A549 (cell line): ENCODE data around the gene ERFE. TPM values are rescaled to one million over a fixed set of nuclear protein-coding genes. Genes with fewer than 3 reads are reported as not detected.

ENCODE experiments used
- ATAC-seq, 2 experiments: fragments of 200-7000 bp in 1 of 2; fragments of >200 bp in 1 of 2; cut with Nextera tagmentation in 1 of 2; cut with Tn5 transposase in 1 of 2; 3 replicates each; pipeline versions ENCODE4 v1.8.0 to v1.9.1; 2018 to 2020; ENCODE audit warnings: mild to moderate bottlenecking in 1 of 2, moderate library complexity in 1 of 2
- CTCF ChIA-PET: fragments of 300-600 bp; sonication (Branson Sonifier 250); formaldehyde crosslinking; extraction: SDS; loops from one replicate; lab custom pipeline; 2021; ENCODE audit warnings: antibody characterized with exemption, inconsistent platforms; lab: Yijun Ruan, JAX
- POLR2A ChIA-PET: fragments of 350-600 bp; formaldehyde crosslinking; extraction: SDS; loops from one replicate; lab custom pipeline; 2021; ENCODE audit warnings: antibody characterized with exemption, inconsistent platforms; lab: Yijun Ruan, JAX
- DNase-seq, 2 experiments: peaks; one replicate each; pipeline versions ENCODE4 v3.0.0 to v3.0.0-alpha.2; 2011 to 2016; ENCODE audit warnings: low read depth in 1 of 2, low spot score in 1 of 2
- FAIRE-seq: peaks from 2 replicates; lab custom pipeline; 2011; peaks lifted over from hg19 to GRCh38; lab: Jason Lieb, UNC
- H3K27ac ChIP-seq, 2 experiments: fragments of >200 bp; sonication (Bioruptor Twin); formaldehyde crosslinking; 3 replicates each; pipeline ENCODE4 v1.5.1; 2016 to 2017
- H3K4me1 ChIP-seq: fragments of >200 bp; sonication (Bioruptor Twin); formaldehyde crosslinking; 3 replicates; pipeline ENCODE4 v1.6.1; 2016
- H3K4me2 ChIP-seq: fragments of >200 bp; sonication (Bioruptor Twin); formaldehyde crosslinking; 3 replicates; pipeline ENCODE4 v1.6.1; 2016
- H3K4me3 ChIP-seq: fragments of >200 bp; sonication (Bioruptor Twin); formaldehyde crosslinking; 3 replicates; pipeline ENCODE4 v1.5.1; 2016
- H3K9me3 ChIP-seq: fragments of >200 bp; sonication (Bioruptor Twin); formaldehyde crosslinking; 3 replicates; pipeline ENCODE4 v1.6.1; 2016
- CBX2 ChIP-seq: fragments of 200-600 bp; sonication (generic); IDR thresholded peaks from 2 replicates; pipeline ENCODE4 v1.6.1; 2016; ENCODE audit warnings: low read depth, mild to moderate bottlenecking, borderline replicate concordance
- CHD4 ChIP-seq: fragments of 200-600 bp; sonication (generic); IDR thresholded peaks from 2 replicates; pipeline ENCODE4 v1.6.1; 2016; ENCODE audit warnings: antibody characterized with exemption, mild to moderate bottlenecking, borderline replicate concordance
- CTCF ChIP-seq: fragments of >200 bp; sonication (Bioruptor Twin); formaldehyde crosslinking; IDR thresholded peaks from 3 replicates; pipeline ENCODE4 v1.5.1; 2016
- E2F6 ChIP-seq: IDR thresholded peaks from 2 replicates; pipeline ENCODE4 v1.6.1; 2012; ENCODE audit warnings: low read depth, borderline replicate concordance
- EHMT2 ChIP-seq: fragments of 200-600 bp; sonication (generic); IDR thresholded peaks from 2 replicates; pipeline ENCODE4 v1.6.1; 2016; ENCODE audit warnings: antibody characterized with exemption, low read depth, mild to moderate bottlenecking, moderate library complexity
- ELK1 ChIP-seq: fragments of 150-350 bp; IDR thresholded peaks from 2 replicates; pipeline ENCODE4 v1.6.1; 2014; ENCODE audit warnings: low read depth, mild to moderate bottlenecking, low read length
- FOSB ChIP-seq: fragments of 250-450 bp; sonication (Bioruptor Pico); IDR thresholded peaks from 2 replicates; pipeline ENCODE4 v1.5.0; 2020; ENCODE audit warnings: mild to moderate bottlenecking, moderate library complexity
- HEYL ChIP-seq: fragments of 250-450 bp; sonication (Bioruptor Pico); IDR thresholded peaks from 2 replicates; pipeline ENCODE4 v1.8.0; 2021; ENCODE audit warnings: mild to moderate bottlenecking, moderate library complexity
- HMGXB4 ChIP-seq: fragments of 250-450 bp; sonication (Bioruptor Pico); IDR thresholded peaks from 2 replicates; pipeline ENCODE4 v1.5.0; 2021; ENCODE audit warnings: mild to moderate bottlenecking, moderate library complexity, borderline replicate concordance
- HOXA7 ChIP-seq: fragments of 250-450 bp; sonication (Bioruptor Pico); IDR thresholded peaks from 2 replicates; pipeline ENCODE4 v1.5.0; 2020; ENCODE audit warnings: mild to moderate bottlenecking, moderate library complexity
- JUNB ChIP-seq: fragments of >200 bp; sonication (Bioruptor Twin); formaldehyde crosslinking; IDR thresholded peaks from 2 replicates; pipeline ENCODE4 v1.6.1; 2016
- KDM1A ChIP-seq: fragments of 200-600 bp; sonication (generic); IDR thresholded peaks from 2 replicates; pipeline ENCODE4 v1.6.1; 2016; ENCODE audit warnings: low read depth, mild to moderate bottlenecking
- PBX3 ChIP-seq: IDR thresholded peaks from 2 replicates; pipeline ENCODE4 v1.6.1; 2012
- RARB ChIP-seq: fragments of 250-450 bp; sonication (Bioruptor Pico); IDR thresholded peaks from 2 replicates; pipeline ENCODE4 v1.8.0; 2021; ENCODE audit warnings: mild to moderate bottlenecking, moderate library complexity
- SMC3 ChIP-seq: fragments of >200 bp; sonication (Bioruptor Twin); formaldehyde crosslinking; IDR thresholded peaks from 3 replicates; pipeline ENCODE4 v1.6.1; 2018; ENCODE audit warnings: inconsistent platforms
- SREBF2 ChIP-seq: fragments of 450-650 bp; IDR thresholded peaks from 2 replicates; pipeline ENCODE4 v1.6.1; 2014; ENCODE audit warnings: mild to moderate bottlenecking, moderate library complexity
- ZC3H11A ChIP-seq: fragments of 450-650 bp; IDR thresholded peaks from 2 replicates; pipeline ENCODE4 v1.6.1; 2014; ENCODE audit warnings: antibody characterized with exemption, mild to moderate bottlenecking
- ZSCAN20 ChIP-seq: fragments of 250-450 bp; sonication (Bioruptor Pico); IDR thresholded peaks from 2 replicates; pipeline ENCODE4 v1.8.0; 2022; ENCODE audit warnings: mild to moderate bottlenecking, moderate library complexity
- WGBS: methylation state at CpG from one replicate; pipeline ENCODE4 v1.1.6; 2017; ENCODE audit errors: missing lambda C conversion rate; 5-methylcytosine and 5-hydroxymethylcytosine counted together
- polyA plus RNA-seq, 4 experiments: library from polyadenylated mRNA; depleted of rRNA in 3 of 4; stranded (reverse); fragments of >200 nt; fragmentation: RNase III in 1 of 4; extraction: RNeasy Plus Mini Kit Qiagen cat#74134 plus additional on column Dnase treatment in 1 of 4; gene quantifications; 2 replicates in 3 of 4; 3 replicates in 1 of 4; pipeline ENCODE4 v1.2.3, GENCODE V29; 2011 to 2017
- TF ChIP-seq, protein P1 (sequence below): fragments of 450-650 bp; IDR thresholded peaks from 2 replicates; pipeline ENCODE4 v1.6.1; 2014; ENCODE audit warnings: antibody characterized with exemption
- TF ChIP-seq, protein P2 (sequence below): fragments of 200-600 bp; sonication (generic); IDR thresholded peaks from 2 replicates; pipeline ENCODE4 v1.6.1; 2016; ENCODE audit warnings: antibody characterized with exemption, mild to moderate bottlenecking, moderate library complexity

ERFE gene
- polyA plus RNA-seq, 2 of the 4 experiments (the other 2 are of a cell fraction), result 2.6 TPM

GRCh38 chr2:238155761-238156694 is 2.7 kb upstream of the ERFE start:
- ATAC-seq (no peak), DNase-seq (no peak), FAIRE-seq (no peak)
- TF ChIP-seq, protein P1, sequence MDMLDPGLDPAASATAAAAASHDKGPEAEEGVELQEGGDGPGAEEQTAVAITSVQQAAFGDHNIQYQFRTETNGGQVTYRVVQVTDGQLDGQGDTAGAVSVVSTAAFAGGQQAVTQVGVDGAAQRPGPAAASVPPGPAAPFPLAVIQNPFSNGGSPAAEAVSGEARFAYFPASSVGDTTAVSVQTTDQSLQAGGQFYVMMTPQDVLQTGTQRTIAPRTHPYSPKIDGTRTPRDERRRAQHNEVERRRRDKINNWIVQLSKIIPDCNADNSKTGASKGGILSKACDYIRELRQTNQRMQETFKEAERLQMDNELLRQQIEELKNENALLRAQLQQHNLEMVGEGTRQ, result no peak
- TF ChIP-seq HEYL (CRISPR knock-in tag), result no peak
- TF ChIP-seq, protein P2, sequence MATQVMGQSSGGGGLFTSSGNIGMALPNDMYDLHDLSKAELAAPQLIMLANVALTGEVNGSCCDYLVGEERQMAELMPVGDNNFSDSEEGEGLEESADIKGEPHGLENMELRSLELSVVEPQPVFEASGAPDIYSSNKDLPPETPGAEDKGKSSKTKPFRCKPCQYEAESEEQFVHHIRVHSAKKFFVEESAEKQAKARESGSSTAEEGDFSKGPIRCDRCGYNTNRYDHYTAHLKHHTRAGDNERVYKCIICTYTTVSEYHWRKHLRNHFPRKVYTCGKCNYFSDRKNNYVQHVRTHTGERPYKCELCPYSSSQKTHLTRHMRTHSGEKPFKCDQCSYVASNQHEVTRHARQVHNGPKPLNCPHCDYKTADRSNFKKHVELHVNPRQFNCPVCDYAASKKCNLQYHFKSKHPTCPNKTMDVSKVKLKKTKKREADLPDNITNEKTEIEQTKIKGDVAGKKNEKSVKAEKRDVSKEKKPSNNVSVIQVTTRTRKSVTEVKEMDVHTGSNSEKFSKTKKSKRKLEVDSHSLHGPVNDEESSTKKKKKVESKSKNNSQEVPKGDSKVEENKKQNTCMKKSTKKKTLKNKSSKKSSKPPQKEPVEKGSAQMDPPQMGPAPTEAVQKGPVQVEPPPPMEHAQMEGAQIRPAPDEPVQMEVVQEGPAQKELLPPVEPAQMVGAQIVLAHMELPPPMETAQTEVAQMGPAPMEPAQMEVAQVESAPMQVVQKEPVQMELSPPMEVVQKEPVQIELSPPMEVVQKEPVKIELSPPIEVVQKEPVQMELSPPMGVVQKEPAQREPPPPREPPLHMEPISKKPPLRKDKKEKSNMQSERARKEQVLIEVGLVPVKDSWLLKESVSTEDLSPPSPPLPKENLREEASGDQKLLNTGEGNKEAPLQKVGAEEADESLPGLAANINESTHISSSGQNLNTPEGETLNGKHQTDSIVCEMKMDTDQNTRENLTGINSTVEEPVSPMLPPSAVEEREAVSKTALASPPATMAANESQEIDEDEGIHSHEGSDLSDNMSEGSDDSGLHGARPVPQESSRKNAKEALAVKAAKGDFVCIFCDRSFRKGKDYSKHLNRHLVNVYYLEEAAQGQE, result no peak
- TF ChIP-seq HOXA7 (CRISPR knock-in tag), result no peak
- TF ChIP-seq CBX2, result no peak
- TF ChIP-seq JUNB, result no peak
- no peak for TF ChIP-seq CHD4
- TF ChIP-seq ZSCAN20 (CRISPR knock-in tag), result no peak
- no peak for TF ChIP-seq PBX3
- TF ChIP-seq KDM1A, result no peak
- TF ChIP-seq SREBF2, result no peak
- no peak for TF ChIP-seq HMGXB4
- no peak for TF ChIP-seq ELK1
- no peak for TF ChIP-seq E2F6
- no peak for TF ChIP-seq RARB (CRISPR knock-in tag)
- no peak for TF ChIP-seq FOSB
- no peak for TF ChIP-seq EHMT2
- TF ChIP-seq CTCF, result no peak
- no peak for TF ChIP-seq SMC3
- no peak for TF ChIP-seq ZC3H11A
- H3K9me3 ChIP-seq, result no peaks in the 10 kb centered on the region
- ChIA-PET CTCF (no interaction called here), POLR2A (no interaction called here)
- 72% methylated on average over 18 of the region's 18 CpGs for WGBS
- H3K4me1 ChIP-seq, result peaks cover 10% of the 10 kb centered on the region; the same call in 2 of the 3 replicates
- no peak overlapping the region for H3K4me2 ChIP-seq
- no peak overlapping the region for H3K27ac ChIP-seq
- no peak overlapping the region for H3K4me3 ChIP-seq
